NCI-H1417 treated with DMSO at 0.1 percent for 48 hours (cell line): ENCODE measurements around the gene TAAR6.
"Not testable (repeated sequence)": the region's sequence is repeated elsewhere in the genome, so short reads cannot be mapped to it uniquely, and the experiment has no call there.

Source experiments
- DNase-seq: peaks from one replicate; lab custom pipeline; 2025; lab: John Stamatoyannopoulos, UW

TAAR6 gene

GRCh38 chr6:132570221-132570777 lies at the start of gene TAAR6:
Gene TAAR6 (plus strand): TSS chr6:132570322. CDS start chr6:132570322, 0 bp downstream.
- DNase-seq = no peak

- DNase-seq = no peak
Observed at GRCh38 chr6:132520953-132521352, 49.2 kb upstream of the TAAR6 start.

- DNase-seq = no peak
Observed at GRCh38 chr6:132524646-132525045, 45.5 kb upstream of the TAAR6 start.

GRCh38 chr6:132525866-132526265 lies 44.3 kb upstream of the TAAR6 start:
- no peak for DNase-seq

GRCh38 chr6:132526461-132526860 lies 43.7 kb upstream of the TAAR6 start:
- no peak for DNase-seq

GRCh38 chr6:132527791-132528190 lies 42.3 kb upstream of the TAAR6 start:
- no peak for DNase-seq

GRCh38 chr6:132530293-132530974 lies 39.7 kb upstream of the TAAR6 start:
- peak; percentile 73 for DNase-seq

GRCh38 chr6:132534546-132534945 lies 35.6 kb upstream of the TAAR6 start:
- not testable (repeated sequence) for DNase-seq

- DNase-seq = no peak
Observed at GRCh38 chr6:132537145-132537544, 33.0 kb upstream of the TAAR6 start.

- no peak for DNase-seq
Observed at GRCh38 chr6:132537977-132538376, 32.1 kb upstream of the TAAR6 start, which contains the start of gene TAAR9. Gene TAAR9 (plus strand): TSS chr6:132538277. CDS start chr6:132538290, 13 bp downstream.

- no peak for DNase-seq
Observed at GRCh38 chr6:132544826-132545225, 25.3 kb upstream of the TAAR6 start.

GRCh38 chr6:132548746-132549463 lies 21.2 kb upstream of the TAAR6 start:
- no peak for DNase-seq

GRCh38 chr6:132551214-132551613 lies 18.9 kb upstream of the TAAR6 start:
- no peak for DNase-seq

- no peak for DNase-seq
Observed at GRCh38 chr6:132552372-132552771, 17.8 kb upstream of the TAAR6 start, which contains the start of gene TAAR8. Gene TAAR8 (plus strand): TSS chr6:132552672. CDS start chr6:132552693, 21 bp downstream.

GRCh38 chr6:132560087-132560486 lies 10.0 kb upstream of the TAAR6 start:
- DNase-seq = not testable (repeated sequence)

GRCh38 chr6:132566404-132566803 lies 3.7 kb upstream of the TAAR6 start:
- no peak for DNase-seq

- DNase-seq = no peak
Observed at GRCh38 chr6:132567566-132567965, 2.6 kb upstream of the TAAR6 start.

GRCh38 chr6:132568611-132569010 lies 1.5 kb upstream of the TAAR6 start:
- no peak for DNase-seq

- no peak for DNase-seq
Observed at GRCh38 chr6:132569170-132569569, 952 bp upstream of the TAAR6 start.

- no peak for DNase-seq
Observed at GRCh38 chr6:132571774-132572173, 1.7 kb downstream of the TAAR6 start.

- DNase-seq = no peak
Observed at GRCh38 chr6:132584698-132585097, 14.6 kb downstream of the TAAR6 start.

GRCh38 chr6:132587424-132587823 lies 17.3 kb downstream of the TAAR6 start:
- DNase-seq = no peak

GRCh38 chr6:132589454-132589853 lies 19.3 kb downstream of the TAAR6 start, which contains the start of gene TAAR5:
Gene TAAR5 (minus strand): TSS chr6:132589741. CDS start chr6:132589686, 55 bp downstream.
- no peak for DNase-seq
